ENCODE data around the gene ZC3H12A.

DNA sequence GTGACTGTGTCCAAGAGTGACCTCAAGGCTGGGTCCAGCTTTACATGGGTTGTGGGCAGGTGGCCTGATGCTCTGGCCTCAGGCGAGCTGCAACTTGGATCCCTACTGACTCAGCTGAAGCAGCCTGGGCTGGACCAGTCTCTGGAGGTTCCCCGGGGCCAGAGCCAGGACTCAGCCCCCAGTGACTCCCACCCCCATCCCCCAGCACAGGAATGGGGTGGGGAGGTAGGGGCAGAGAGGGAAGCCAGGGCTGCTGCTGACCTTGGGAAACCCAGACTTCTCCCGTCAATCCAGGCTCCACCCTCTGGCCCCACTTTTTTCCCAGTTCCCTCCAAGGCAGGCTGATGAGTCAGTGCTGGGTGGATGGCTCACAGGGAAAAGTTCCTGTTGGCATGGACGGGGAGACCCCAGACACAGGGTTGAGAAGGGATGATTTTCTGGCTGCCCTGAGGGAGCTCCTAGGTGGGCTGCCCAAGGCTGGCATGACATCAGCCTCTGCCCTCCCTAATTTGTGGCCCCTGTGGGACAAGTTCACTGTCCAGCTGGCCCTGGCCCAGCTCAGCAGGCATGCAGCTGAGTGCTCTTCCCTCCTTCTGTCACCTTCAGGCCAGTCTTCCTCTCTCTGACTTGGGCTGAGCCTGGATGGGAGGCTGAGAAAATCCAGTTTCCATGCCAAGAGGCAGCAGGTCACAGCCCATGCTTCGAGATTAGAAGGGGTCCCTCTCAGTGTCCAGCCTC, 2.2 kb downstream of the ZC3H12A start:
- TF ChIP-seq SUZ12 (IDR thresholded peaks at IDR 0.05; ENCODE audit: extremely low read depth, insufficient read depth, insufficient read length) (no peak), YY1 (IDR thresholded peaks at IDR 0.05; ENCODE audit: insufficient read depth, insufficient read length) (no peak), ZNF274 (IDR thresholded peaks at IDR 0.05; ENCODE audit: low read depth, low read length) (no peak)
